IMR-90 (cell line): ENCODE data around the gene EGFR. TPM values are rescaled to one million over a fixed set of nuclear protein-coding genes. Genes with fewer than 3 reads are reported as not detected.

Experiments
- ATAC-seq: fragments of 200-7000 bp; cut with Tn5 transposase; 2 replicates; pipeline ENCODE4 v1.9.1; 2020; ENCODE audit warnings: low read depth, mild to moderate bottlenecking, moderate library complexity
- BruUV-seq: library from RNA; stranded (reverse); fragments of 400-500 nt; replicated peaks from 2 replicates; lab custom pipeline; 2021; lab: Mats Ljungman, UMichigan
- CTCF ChIA-PET: fragments of 300-600 bp; formaldehyde crosslinking; extraction: SDS; loops from one replicate; lab custom pipeline; 2021; ENCODE audit warnings: antibody characterized with exemption; lab: Yijun Ruan, JAX
- POLR2A ChIA-PET: fragments of 300-600 bp; sonication (Branson Sonifier 250); formaldehyde crosslinking; loops from one replicate; lab custom pipeline; 2022; ENCODE audit warnings: antibody characterized with exemption; ENCODE audit not compliant: unreplicated experiment; lab: Charles Lee
- DNase-seq: peaks from one replicate; pipeline ENCODE4 v3.0.0; 2013
- H2AFZ ChIP-seq: replicated peaks from 2 replicates; pipeline ENCODE3; 2013; ENCODE audit warnings: low read length, mild to moderate bottlenecking; ENCODE audit not compliant: poor library complexity
- H2AK5ac ChIP-seq: 2 replicates; pipeline ENCODE4 v1.6.1; 2013; ENCODE audit warnings: low read depth, low read length, inconsistent platforms
- H2AK9ac ChIP-seq: replicated peaks from 2 replicates; pipeline ENCODE3; 2013; ENCODE audit warnings: mild to moderate bottlenecking, low read depth, low read length, moderate library complexity; ENCODE audit not compliant: poor library complexity
- H2BK120ac ChIP-seq: 2 replicates; pipeline ENCODE4 v1.6.1; 2013; ENCODE audit warnings: low read depth, low read length, inconsistent platforms
- H2BK15ac ChIP-seq: 3 replicates; pipeline ENCODE4 v1.6.1; 2013; ENCODE audit warnings: low read depth, low read length, inconsistent platforms
- H2BK20ac ChIP-seq: 2 replicates; pipeline ENCODE4 v1.6.1; 2013; ENCODE audit warnings: low read depth, mild to moderate bottlenecking, inconsistent platforms, low read length, moderate library complexity
- H2BK5ac ChIP-seq: 2 replicates; pipeline ENCODE4 v1.6.1; 2013; ENCODE audit warnings: mild to moderate bottlenecking, low read depth, low read length, inconsistent platforms; ENCODE audit not compliant: poor library complexity, severe bottlenecking
- H3K14ac ChIP-seq: replicated peaks from 2 replicates; pipeline ENCODE4 v1.6.1; 2013; ENCODE audit warnings: low read depth, low read length, inconsistent platforms
- H3K18ac ChIP-seq: 2 replicates; pipeline ENCODE4 v1.6.1; 2013; ENCODE audit warnings: low read depth, low read length, control low read depth
- H3K23ac ChIP-seq: 2 replicates; pipeline ENCODE4 v1.6.1; 2013; ENCODE audit warnings: low read depth, low read length, inconsistent platforms
- H3K27ac ChIP-seq: 2 replicates; pipeline ENCODE4 v1.5.1; 2013; ENCODE audit warnings: mild to moderate bottlenecking, control low read depth, low read length; ENCODE audit not compliant: insufficient read depth
- H3K27me3 ChIP-seq: 2 replicates; pipeline ENCODE4 v1.6.1; 2013; ENCODE audit warnings: low read length; ENCODE audit not compliant: control insufficient read depth, insufficient read depth
- H3K36me3 ChIP-seq: 2 replicates; pipeline ENCODE4 v1.6.1; 2013; ENCODE audit warnings: low read length, mixed read lengths; ENCODE audit not compliant: control insufficient read depth, insufficient read depth
- H3K4ac ChIP-seq: 2 replicates; pipeline ENCODE4 v1.6.1; 2013; ENCODE audit warnings: low read depth, low read length, inconsistent platforms
- H3K4me1 ChIP-seq: 2 replicates; pipeline ENCODE4 v1.6.1; 2013; ENCODE audit warnings: low read length, mixed read lengths; ENCODE audit not compliant: control insufficient read depth, insufficient read depth
- H3K4me2 ChIP-seq: 2 replicates; pipeline ENCODE4 v1.6.1; 2013; ENCODE audit warnings: low read depth, mild to moderate bottlenecking, control low read depth, low read length, moderate library complexity
- H3K4me3 ChIP-seq: 2 replicates; pipeline ENCODE4 v1.5.1; 2013; ENCODE audit warnings: low read depth, mild to moderate bottlenecking, control low read depth, low read length, moderate library complexity; ENCODE audit not compliant: insufficient read depth
- H3K56ac ChIP-seq: 2 replicates; pipeline ENCODE4 v1.6.1; 2013; ENCODE audit warnings: low read length, inconsistent platforms; ENCODE audit not compliant: insufficient read depth; ENCODE audit errors: extremely low read depth
- H3K79me1 ChIP-seq, 2 experiments: 2 replicates each; pipeline ENCODE4 v1.6.1; 2013; ENCODE audit warnings: low read length in 2 of 2, inconsistent platforms in 1 of 2, low read depth in 1 of 2
- H3K9ac ChIP-seq: 2 replicates; pipeline ENCODE4 v1.6.1; 2013; ENCODE audit warnings: low read depth, low read length, control low read depth
- H3K9me1 ChIP-seq: 2 replicates; pipeline ENCODE4 v1.6.1; 2013; ENCODE audit warnings: low read length, inconsistent platforms; ENCODE audit not compliant: insufficient read depth
- H3K9me3 ChIP-seq: 2 replicates; pipeline ENCODE4 v1.6.1; 2013; ENCODE audit warnings: low read length; ENCODE audit not compliant: control insufficient read depth, insufficient read depth
- H4K20me1 ChIP-seq: 2 replicates; pipeline ENCODE4 v1.6.1; 2013; ENCODE audit warnings: low read length, inconsistent platforms; ENCODE audit not compliant: insufficient read depth
- H4K5ac ChIP-seq: 2 replicates; pipeline ENCODE4 v1.6.1; 2013; ENCODE audit warnings: mild to moderate bottlenecking, low read depth, low read length, control low read depth
- H4K8ac ChIP-seq, 2 experiments: 2 replicates each; pipeline ENCODE4 v1.6.1; 2013; ENCODE audit warnings: low read depth in 2 of 2, low read length in 2 of 2, control low read depth in 1 of 2, inconsistent platforms in 1 of 2
- H4K91ac ChIP-seq: 2 replicates; pipeline ENCODE4 v1.6.1; 2013; ENCODE audit warnings: low read depth, low read length, inconsistent platforms; ENCODE audit not compliant: insufficient read depth
- BHLHE40 ChIP-seq: fragments of 150-350 bp; IDR thresholded peaks from 2 replicates; pipeline ENCODE4 v1.6.1; 2016; ENCODE audit warnings: mild to moderate bottlenecking, low read depth, low read length
- CEBPB ChIP-seq: IDR thresholded peaks from 2 replicates; pipeline ENCODE4 v1.6.1; 2012; ENCODE audit warnings: low read depth, low read length, improper control_type of control experiment
- CHD1 ChIP-seq: IDR thresholded peaks from 2 replicates; pipeline ENCODE4 v1.6.1; 2012; ENCODE audit warnings: low read depth, low read length, improper control_type of control experiment
- FOS ChIP-seq: fragments of 150-350 bp; IDR thresholded peaks from 2 replicates; pipeline ENCODE4 v1.6.1; 2016; ENCODE audit warnings: low read depth, low read length
- MAZ ChIP-seq: IDR thresholded peaks from 2 replicates; pipeline ENCODE4 v1.6.1; 2012; ENCODE audit warnings: low read depth, mild to moderate bottlenecking, low read length, improper control_type of control experiment, moderate library complexity, borderline replicate concordance
- NFE2L2 ChIP-seq: fragments of 150-350 bp; IDR thresholded peaks from 2 replicates; pipeline ENCODE4 v1.6.1; 2016; ENCODE audit warnings: low read depth, mild to moderate bottlenecking, low read length
- POLR2A ChIP-seq: IDR thresholded peaks from 2 replicates; pipeline ENCODE4 v1.6.1; 2012; ENCODE audit warnings: mild to moderate bottlenecking, low read depth, low read length
- RAD21 ChIP-seq: IDR thresholded peaks from 2 replicates; pipeline ENCODE4 v1.6.1; 2012; ENCODE audit warnings: low read length, improper control_type of control experiment
- SMC3 ChIP-seq: fragments of 150-350 bp; IDR thresholded peaks from 2 replicates; pipeline ENCODE4 v1.6.1; 2016; ENCODE audit warnings: low read depth, mild to moderate bottlenecking, antibody characterized with exemption, low read length, moderate library complexity
- WGBS, 2 experiments: methylation state at CpG; one replicate each; pipeline versions ENCODE4 v1.1.5 to v1.1.7; 2013; ENCODE audit warnings: missing lambda C conversion rate in 2 of 2; ENCODE audit not compliant: insufficient read length in 1 of 2; ENCODE audit errors: extremely low coverage in 2 of 2; 5-methylcytosine and 5-hydroxymethylcytosine counted together
- dilution Hi-C: fragments of 300-500 bp; cut with HindIII; formaldehyde crosslinking; loops from one replicate; pipeline ENCODE4 v1.14.3; 2018; ENCODE audit warnings: low sequenced_read_pairs; ENCODE audit not compliant: unreplicated experiment
- in situ Hi-C: fragments of 300-500 bp; cut with MboI; formaldehyde crosslinking; loops from 3 replicates; pipeline ENCODE4 v1.14.3; 2019; ENCODE audit warnings: low sequenced_read_pairs, inconsistent platforms, mixed read lengths
- intact Hi-C: fragments of 100-400 bp; cut with micrococcal nuclease; formaldehyde crosslinking; loops from 2 replicates; pipeline ENCODE4 v1.10.0; 2022
- polyA plus RNA-seq, 3 experiments: library from polyadenylated mRNA; depleted of rRNA; stranded (reverse); fragments of >200 nt; gene quantifications; 2 replicates each; pipeline ENCODE4 v1.2.3, GENCODE V29; 2012; ENCODE audit warnings: low replicate concordance in 1 of 3
- total RNA-seq: library from RNA; depleted of rRNA; stranded (reverse); fragments of >200 nt; gene quantifications from 2 replicates; pipeline ENCODE4 v1.2.3, GENCODE V29; 2012
- TF ChIP-seq, protein P1 (sequence below): conservative IDR thresholded peaks from 2 replicates; pipeline ENCODE4 v1.5.1; 2012; ENCODE audit warnings: mild to moderate bottlenecking, low read depth, low read length, improper control_type of control experiment
- TF ChIP-seq, protein P2 (sequence below): fragments of 150-350 bp; IDR thresholded peaks from 2 replicates; pipeline ENCODE4 v1.6.1; 2016; ENCODE audit warnings: low read depth, mild to moderate bottlenecking, low read length, moderate library complexity, borderline replicate concordance

Gene EGFR
- total and polyA plus RNA-seq, 2 of the 4 experiments (the other 2 are of a cell fraction) = 36.9 to 60.4 TPM

- H3K4me3 ChIP-seq = no peak overlapping the region
- CTCF ChIA-PET = no interaction called here
- no peak overlapping the region for H3K4ac ChIP-seq
- BruUV-seq = no TSS peak
- peaks cover 11% of the 10 kb centered on the region for H3K9me3 ChIP-seq
- no peaks in the 10 kb centered on the region for H3K4me1 ChIP-seq
- ATAC-seq (no peak), DNase-seq (no peak)
- peaks cover 12% of the 10 kb centered on the region for H3K27me3 ChIP-seq
- in situ Hi-C loops = no loop called here
- no CpG with 5 or more reads among the region's 7 CpGs for WGBS, 2 experiments
- H3K27ac ChIP-seq = no peak overlapping the region
- H4K5ac ChIP-seq = no peak overlapping the region
- no peaks in the 10 kb centered on the region for H3K9me1 ChIP-seq
- no peak overlapping the region for H4K91ac ChIP-seq
- no peak overlapping the region for H2AK5ac ChIP-seq
- no peak overlapping the region for H4K8ac ChIP-seq
- no peaks in the 10 kb centered on the region for H3K79me1 ChIP-seq
- H2BK20ac ChIP-seq = no peak overlapping the region
- H3K23ac ChIP-seq = no peak overlapping the region
- H2BK5ac ChIP-seq = no peak overlapping the region
- no peak overlapping the region for H3K56ac ChIP-seq
- no peak overlapping the region for H2BK15ac ChIP-seq
- no peak overlapping the region for H2AK9ac ChIP-seq
- no peak overlapping the region for H3K9ac ChIP-seq
- H2AFZ ChIP-seq = no peak overlapping the region
- intact Hi-C loops = no loop called here
- TF ChIP-seq CHD1 (no peak), RAD21 (no peak), FOS (no peak), CEBPB (no peak), SMC3 (no peak), MAZ (no peak), BHLHE40 (no peak), POLR2A (no peak), NFE2L2 (no peak)
- TF ChIP-seq, protein P1, sequence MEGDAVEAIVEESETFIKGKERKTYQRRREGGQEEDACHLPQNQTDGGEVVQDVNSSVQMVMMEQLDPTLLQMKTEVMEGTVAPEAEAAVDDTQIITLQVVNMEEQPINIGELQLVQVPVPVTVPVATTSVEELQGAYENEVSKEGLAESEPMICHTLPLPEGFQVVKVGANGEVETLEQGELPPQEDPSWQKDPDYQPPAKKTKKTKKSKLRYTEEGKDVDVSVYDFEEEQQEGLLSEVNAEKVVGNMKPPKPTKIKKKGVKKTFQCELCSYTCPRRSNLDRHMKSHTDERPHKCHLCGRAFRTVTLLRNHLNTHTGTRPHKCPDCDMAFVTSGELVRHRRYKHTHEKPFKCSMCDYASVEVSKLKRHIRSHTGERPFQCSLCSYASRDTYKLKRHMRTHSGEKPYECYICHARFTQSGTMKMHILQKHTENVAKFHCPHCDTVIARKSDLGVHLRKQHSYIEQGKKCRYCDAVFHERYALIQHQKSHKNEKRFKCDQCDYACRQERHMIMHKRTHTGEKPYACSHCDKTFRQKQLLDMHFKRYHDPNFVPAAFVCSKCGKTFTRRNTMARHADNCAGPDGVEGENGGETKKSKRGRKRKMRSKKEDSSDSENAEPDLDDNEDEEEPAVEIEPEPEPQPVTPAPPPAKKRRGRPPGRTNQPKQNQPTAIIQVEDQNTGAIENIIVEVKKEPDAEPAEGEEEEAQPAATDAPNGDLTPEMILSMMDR = no peak
- TF ChIP-seq, protein P2, sequence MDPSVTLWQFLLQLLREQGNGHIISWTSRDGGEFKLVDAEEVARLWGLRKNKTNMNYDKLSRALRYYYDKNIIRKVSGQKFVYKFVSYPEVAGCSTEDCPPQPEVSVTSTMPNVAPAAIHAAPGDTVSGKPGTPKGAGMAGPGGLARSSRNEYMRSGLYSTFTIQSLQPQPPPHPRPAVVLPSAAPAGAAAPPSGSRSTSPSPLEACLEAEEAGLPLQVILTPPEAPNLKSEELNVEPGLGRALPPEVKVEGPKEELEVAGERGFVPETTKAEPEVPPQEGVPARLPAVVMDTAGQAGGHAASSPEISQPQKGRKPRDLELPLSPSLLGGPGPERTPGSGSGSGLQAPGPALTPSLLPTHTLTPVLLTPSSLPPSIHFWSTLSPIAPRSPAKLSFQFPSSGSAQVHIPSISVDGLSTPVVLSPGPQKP = no peak
- H3K4me2 ChIP-seq = no peak overlapping the region
- H4K20me1 ChIP-seq = no peaks in the 10 kb centered on the region
- no peaks in the 10 kb centered on the region for H3K36me3 ChIP-seq
- POLR2A ChIA-PET = no interaction called here
- no peak overlapping the region for H2BK120ac ChIP-seq
- dilution Hi-C loops = no loop called here
- H3K18ac ChIP-seq = no peak overlapping the region
- no peak overlapping the region for H3K14ac ChIP-seq
These were observed 214.2 kb downstream of the EGFR start for GRCh38 chr7:55233001-55233400.
